Measurements from ENCODE around the gene TCF15.

The TCF15 gene

GRCh38 chr20:615514-615913 lies 5.4 kb upstream of the TCF15 start:
- Histone ChIP-seq H3K36me3 (ENCODE audit: control insufficient read depth in 5 of 5, insufficient read depth in 5 of 5, low read length in 5 of 5) (no peaks in the 10 kb centered on the region), H3K27me3 (ENCODE audit: control insufficient read depth in 5 of 5, insufficient read depth in 4 of 5, low read length in 5 of 5) (peaks cover 20 to 37% (median 33%) of the 10 kb centered on the region in 5 donors), H3K9ac (ENCODE audit: low read length in 5 of 5) (no peak overlapping the region), H3K4me1 (ENCODE audit: control insufficient read depth in 5 of 5, insufficient read depth in 5 of 5, low read length in 5 of 5) (peaks cover 0 to 19% (median 7%) of the 10 kb centered on the region in 5 donors), H3K4me3 (ENCODE audit: low read depth in 1 of 5, low read length in 5 of 5) (no peak overlapping the region), H3K9me3 (ENCODE audit: control insufficient read depth in 5 of 5, low read length in 5 of 5) (peaks cover 7 to 16% (median 13%) of the 10 kb centered on the region in 5 donors), H3K27ac (ENCODE audit: low read depth, low read length) (no peak overlapping the region)

DNA sequence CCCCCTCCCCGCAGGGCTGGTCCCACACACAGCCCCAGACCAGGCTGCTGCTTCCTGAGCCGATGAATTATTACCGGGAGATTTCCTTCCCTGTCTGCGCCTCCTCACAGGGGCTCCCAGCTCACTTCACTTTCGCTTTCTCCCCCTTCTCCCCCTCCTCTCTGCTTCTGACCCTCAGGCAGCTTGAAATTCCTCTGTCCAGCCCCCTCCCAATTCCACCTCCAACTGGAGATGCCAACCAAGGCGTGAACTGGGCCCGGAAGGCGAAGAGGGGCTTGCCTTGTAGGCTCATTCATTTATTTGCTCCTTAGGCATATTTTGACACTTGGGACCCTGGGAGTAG lies 1.7 kb upstream of the TCF15 start:
- Histone ChIP-seq H3K4me1 (ENCODE audit: control insufficient read depth in 5 of 5, insufficient read depth in 5 of 5, low read length in 5 of 5) (peaks cover 0 to 40% (median 8%) of the 10 kb centered on the region in 5 donors), H3K27me3 (ENCODE audit: control insufficient read depth in 5 of 5, insufficient read depth in 4 of 5, low read length in 5 of 5) (peaks cover 30 to 53% (median 42%) of the 10 kb centered on the region in 5 donors), H3K27ac (ENCODE audit: low read depth, low read length) (no peak overlapping the region), H3K9me3 (ENCODE audit: control insufficient read depth in 5 of 5, low read length in 5 of 5) (no peaks in the 10 kb centered on the region), H3K4me3 (ENCODE audit: low read depth in 1 of 5, low read length in 5 of 5) (peak overlapping the region in 2 of 5 donors; percentile 28 to 30), H3K9ac (ENCODE audit: low read length in 5 of 5) (peak overlapping the region in 1 of 5 donors; percentile 48), H3K36me3 (ENCODE audit: control insufficient read depth in 5 of 5, insufficient read depth in 5 of 5, low read length in 5 of 5) (no peaks in the 10 kb centered on the region)

DNA sequence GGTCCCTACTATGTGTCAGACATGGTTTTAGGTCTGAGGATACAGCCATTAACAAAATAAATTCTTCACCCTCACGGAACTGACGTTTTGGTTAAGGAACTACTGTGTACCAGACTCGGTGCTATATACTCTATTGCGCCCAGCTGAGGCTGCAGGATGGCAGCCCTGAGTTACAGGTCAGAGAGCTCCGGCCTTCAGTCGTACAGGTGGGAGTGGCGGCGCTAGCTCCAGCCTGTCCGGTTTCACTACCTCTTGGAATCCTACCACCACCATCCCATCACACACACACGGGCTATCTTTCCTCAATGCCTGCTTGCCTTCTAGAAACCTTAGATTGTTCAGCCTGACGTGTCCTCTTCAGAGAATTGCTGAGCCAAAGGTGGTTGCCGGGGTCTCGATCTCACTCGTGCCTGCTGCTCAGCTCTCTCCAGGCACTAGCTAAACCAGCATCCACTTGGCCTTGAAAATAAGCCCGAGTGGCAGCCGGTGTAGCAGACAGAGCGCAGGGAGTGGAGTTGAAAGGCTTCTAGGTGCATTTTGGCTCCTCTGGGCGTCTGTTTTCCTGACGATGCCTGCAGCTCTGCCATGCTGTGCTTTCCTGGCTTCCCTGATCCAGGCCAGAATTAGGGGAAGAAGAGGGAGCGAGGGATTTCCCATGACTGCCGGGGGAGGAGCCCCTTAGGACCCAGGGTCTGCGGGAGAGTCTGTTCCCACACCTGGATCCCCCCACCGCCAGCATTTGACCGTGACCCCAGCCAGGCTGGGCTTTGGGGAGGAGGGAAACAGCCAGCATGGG lies 1.1 kb upstream of the TCF15 start:
- no peaks in the 10 kb centered on the region for H3K9me3 ChIP-seq (ENCODE audit: control insufficient read depth in 5 of 5, low read length in 5 of 5)
- H3K27ac ChIP-seq (ENCODE audit: low read depth, low read length), result no peak overlapping the region
- H3K9ac ChIP-seq (ENCODE audit: low read length in 5 of 5), result peak overlapping the region in 1 of 5 donors; percentile 48
- H3K4me3 ChIP-seq (ENCODE audit: low read depth in 1 of 5, low read length in 5 of 5), result peak overlapping the region in 3 of 5 donors; percentile 28 to 42 (median 30)
- H3K36me3 ChIP-seq (ENCODE audit: control insufficient read depth in 5 of 5, insufficient read depth in 5 of 5, low read length in 5 of 5), result no peaks in the 10 kb centered on the region
- peaks cover 30 to 53% (median 42%) of the 10 kb centered on the region in 5 donors for H3K27me3 ChIP-seq (ENCODE audit: control insufficient read depth in 5 of 5, insufficient read depth in 4 of 5, low read length in 5 of 5)
- peaks cover 0 to 44% (median 8%) of the 10 kb centered on the region in 5 donors for H3K4me1 ChIP-seq (ENCODE audit: control insufficient read depth in 5 of 5, insufficient read depth in 5 of 5, low read length in 5 of 5)

GRCh38 chr20:609371-609964 lies 641 bp downstream of the TCF15 start:
- peaks cover 30 to 53% (median 42%) of the 10 kb centered on the region in 5 donors for H3K27me3 ChIP-seq (ENCODE audit: control insufficient read depth in 5 of 5, insufficient read depth in 4 of 5, low read length in 5 of 5)
- no peaks in the 10 kb centered on the region for H3K9me3 ChIP-seq (ENCODE audit: control insufficient read depth in 5 of 5, low read length in 5 of 5)
- H3K4me1 ChIP-seq (ENCODE audit: control insufficient read depth in 5 of 5, insufficient read depth in 5 of 5, low read length in 5 of 5), result peaks cover 2 to 61% (median 16%) of the 10 kb centered on the region in 5 donors
- no peaks in the 10 kb centered on the region for H3K36me3 ChIP-seq (ENCODE audit: control insufficient read depth in 5 of 5, insufficient read depth in 5 of 5, low read length in 5 of 5)
- H3K27ac ChIP-seq (ENCODE audit: low read depth, low read length), result peak overlapping the region; percentile 63
- peak overlapping the region in 3 of 5 donors; percentile 19 to 77 (median 47) for H3K9ac ChIP-seq (ENCODE audit: low read length in 5 of 5)
- H3K4me3 ChIP-seq (ENCODE audit: low read depth in 1 of 5, low read length in 5 of 5), result peak overlapping the region; percentile 38 to 70 (median 65)

DNA sequence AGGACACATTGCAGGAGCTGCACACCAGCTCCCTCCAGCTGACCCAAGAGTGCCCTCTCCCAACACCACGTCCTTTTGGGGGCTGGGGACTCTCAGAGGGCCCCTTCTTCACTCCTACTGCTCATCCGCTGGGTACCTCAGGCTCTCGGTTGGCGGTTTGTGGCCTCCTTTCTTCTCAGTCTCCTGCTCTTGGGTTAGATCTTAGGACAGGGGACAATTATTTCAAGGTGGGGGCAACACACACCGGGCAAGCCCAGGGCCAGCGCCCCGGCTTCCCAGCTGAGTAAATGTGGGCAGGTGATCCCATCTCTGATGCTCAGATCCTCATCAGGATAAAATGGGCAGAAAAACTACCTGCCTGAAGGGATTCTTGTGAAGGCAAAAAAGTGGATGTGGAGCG lies 1.1 kb downstream of the TCF15 start:
- no peaks in the 10 kb centered on the region for H3K9me3 ChIP-seq (ENCODE audit: control insufficient read depth in 5 of 5, low read length in 5 of 5)
- peaks cover 2 to 66% (median 16%) of the 10 kb centered on the region in 5 donors for H3K4me1 ChIP-seq (ENCODE audit: control insufficient read depth in 5 of 5, insufficient read depth in 5 of 5, low read length in 5 of 5)
- peaks cover 30 to 53% (median 42%) of the 10 kb centered on the region in 5 donors for H3K27me3 ChIP-seq (ENCODE audit: control insufficient read depth in 5 of 5, insufficient read depth in 4 of 5, low read length in 5 of 5)
- peaks cover 0 to 2% (median 0%) of the 10 kb centered on the region in 5 donors for H3K36me3 ChIP-seq (ENCODE audit: control insufficient read depth in 5 of 5, insufficient read depth in 5 of 5, low read length in 5 of 5)
- H3K9ac ChIP-seq (ENCODE audit: low read length in 5 of 5), result peak overlapping the region in 2 of 5 donors; percentile 37 to 77
- H3K4me3 ChIP-seq (ENCODE audit: low read depth in 1 of 5, low read length in 5 of 5), result peak overlapping the region; percentile 38 to 70 (median 65)
- H3K27ac ChIP-seq (ENCODE audit: low read depth, low read length), result peak overlapping the region; percentile 63

GRCh38 chr20:607476-607875 lies 2.6 kb downstream of the TCF15 start:
- Histone ChIP-seq H3K27ac (ENCODE audit: low read depth, low read length) (peak overlapping the region; percentile 34), H3K36me3 (ENCODE audit: control insufficient read depth in 5 of 5, insufficient read depth in 5 of 5, low read length in 5 of 5) (peaks cover 0 to 7% (median 0%) of the 10 kb centered on the region in 5 donors), H3K4me1 (ENCODE audit: control insufficient read depth in 5 of 5, insufficient read depth in 5 of 5, low read length in 5 of 5) (peaks cover 4 to 81% (median 16%) of the 10 kb centered on the region in 5 donors), H3K4me3 (ENCODE audit: low read depth in 1 of 5, low read length in 5 of 5) (peak overlapping the region in 4 of 5 donors; percentile 41 to 70 (median 66)), H3K27me3 (ENCODE audit: control insufficient read depth in 5 of 5, insufficient read depth in 4 of 5, low read length in 5 of 5) (peaks cover 24 to 43% (median 36%) of the 10 kb centered on the region in 5 donors), H3K9me3 (ENCODE audit: control insufficient read depth in 5 of 5, low read length in 5 of 5) (no peaks in the 10 kb centered on the region), H3K9ac (ENCODE audit: low read length in 5 of 5) (peak overlapping the region in 2 of 5 donors; percentile 4 to 77)

DNA sequence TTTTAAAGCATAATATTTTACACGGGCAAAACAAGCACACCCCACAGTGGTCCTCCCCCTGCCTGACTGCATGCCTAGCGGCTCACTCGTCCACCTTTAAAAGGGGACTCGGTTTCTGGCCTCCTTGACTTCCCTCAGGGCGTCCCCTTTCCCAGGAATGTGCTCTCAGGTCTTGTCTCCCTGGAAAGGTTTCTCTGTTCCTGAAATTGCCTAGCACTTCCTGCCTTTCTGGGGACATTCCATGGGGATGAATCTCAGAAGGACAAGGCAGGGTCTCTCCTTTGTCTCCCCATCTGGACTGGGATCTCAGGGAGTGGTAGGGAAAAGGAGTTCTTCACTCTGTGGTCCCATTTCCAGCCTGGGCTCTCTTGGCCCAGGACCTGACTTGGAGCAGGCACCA lies 4.9 kb downstream of the TCF15 start:
- H3K4me1 ChIP-seq (ENCODE audit: control insufficient read depth in 5 of 5, insufficient read depth in 5 of 5, low read length in 5 of 5), result peaks cover 0 to 75% (median 8%) of the 10 kb centered on the region in 5 donors
- H3K27me3 ChIP-seq (ENCODE audit: control insufficient read depth in 5 of 5, insufficient read depth in 4 of 5, low read length in 5 of 5), result peaks cover 9 to 21% (median 17%) of the 10 kb centered on the region in 5 donors
- H3K9ac ChIP-seq (ENCODE audit: low read length in 5 of 5), result peak overlapping the region in 1 of 5 donors; percentile 10
- no peaks in the 10 kb centered on the region for H3K9me3 ChIP-seq (ENCODE audit: control insufficient read depth in 5 of 5, low read length in 5 of 5)
- H3K27ac ChIP-seq (ENCODE audit: low read depth, low read length), result peak overlapping the region; percentile 44
- H3K36me3 ChIP-seq (ENCODE audit: control insufficient read depth in 5 of 5, insufficient read depth in 5 of 5, low read length in 5 of 5), result peaks cover 0 to 7% (median 0%) of the 10 kb centered on the region in 5 donors
- peak overlapping the region in 3 of 5 donors; percentile 2 to 27 (median 6) for H3K4me3 ChIP-seq (ENCODE audit: low read depth in 1 of 5, low read length in 5 of 5)

DNA sequence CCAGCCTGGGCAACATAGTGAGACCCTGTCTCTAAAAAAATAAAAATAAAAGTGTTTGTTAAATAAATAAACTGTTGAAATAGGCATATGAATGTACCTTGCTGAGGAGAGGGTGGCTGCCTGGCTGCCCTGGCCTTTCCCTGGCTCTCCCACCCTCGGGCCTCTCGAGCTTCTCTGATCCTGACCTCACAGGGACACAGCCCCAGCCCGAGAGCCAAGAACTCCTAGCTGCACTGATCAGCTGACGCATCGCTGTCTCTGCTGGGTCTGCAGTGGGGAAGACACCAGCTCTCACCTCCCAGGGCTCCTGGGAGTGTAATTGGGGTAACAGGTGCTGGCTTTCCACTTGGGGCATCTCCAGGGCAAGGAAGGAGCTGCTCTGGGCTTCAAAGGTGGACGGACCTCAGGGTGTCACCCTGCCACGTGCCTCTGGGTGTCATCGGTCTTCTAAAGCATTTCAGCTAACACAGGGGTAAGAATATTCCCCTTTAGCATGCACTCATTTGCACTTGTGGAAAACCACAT lies 6.9 kb downstream of the TCF15 start:
- peaks cover 0 to 77% (median 8%) of the 10 kb centered on the region in 5 donors for H3K4me1 ChIP-seq (ENCODE audit: control insufficient read depth in 5 of 5, insufficient read depth in 5 of 5, low read length in 5 of 5)
- H3K27ac ChIP-seq (ENCODE audit: low read depth, low read length), result peak overlapping the region; percentile 67
- no peak overlapping the region for H3K4me3 ChIP-seq (ENCODE audit: low read depth in 1 of 5, low read length in 5 of 5)

DNA sequence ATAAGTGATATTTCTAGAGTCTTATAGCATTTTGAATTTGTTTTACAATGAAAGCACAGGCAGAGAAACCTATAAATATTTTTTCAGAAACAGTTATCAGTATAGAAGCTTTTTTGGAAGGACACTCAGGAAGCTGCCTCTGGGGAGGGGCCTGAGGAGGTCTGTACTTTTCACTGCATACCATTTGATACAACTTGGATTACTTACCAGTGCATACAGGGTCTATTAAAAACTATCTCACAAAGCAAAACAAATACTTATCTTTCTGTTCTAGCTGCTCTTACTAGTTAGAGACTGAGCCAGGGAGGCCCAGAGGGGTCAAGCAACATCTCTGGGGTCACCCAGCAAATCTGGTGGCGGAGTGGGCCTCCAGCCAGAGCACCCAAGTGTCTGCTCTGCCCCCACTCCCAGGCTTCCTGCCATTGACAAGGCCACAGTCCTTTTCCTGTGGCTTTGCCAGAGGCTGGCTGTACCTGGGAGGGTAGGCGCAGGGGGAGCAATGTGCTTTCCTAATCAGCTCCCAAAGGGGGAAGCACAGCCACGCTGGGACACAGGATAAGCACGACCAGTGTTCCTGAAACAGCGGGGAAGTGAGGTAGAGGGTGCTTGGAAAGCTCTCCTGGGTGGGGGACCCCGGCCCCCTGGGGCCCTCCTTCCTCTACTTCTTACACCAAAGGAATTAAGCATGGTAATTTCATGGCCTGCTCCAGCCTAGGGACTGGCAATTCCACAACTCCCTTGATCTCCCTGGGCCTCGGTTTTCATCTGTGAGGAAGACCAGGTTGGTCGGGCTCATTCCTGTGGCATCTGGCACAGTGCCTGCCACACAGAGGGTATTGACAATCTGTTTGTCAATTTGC lies 7.8 kb downstream of the TCF15 start:
- peaks cover 0 to 69% (median 8%) of the 10 kb centered on the region in 5 donors for H3K4me1 ChIP-seq (ENCODE audit: control insufficient read depth in 5 of 5, insufficient read depth in 5 of 5, low read length in 5 of 5)
- no peak overlapping the region for H3K9ac ChIP-seq (ENCODE audit: low read length in 5 of 5)
- H3K36me3 ChIP-seq (ENCODE audit: control insufficient read depth in 5 of 5, insufficient read depth in 5 of 5, low read length in 5 of 5), result peaks cover 0 to 7% (median 0%) of the 10 kb centered on the region in 5 donors
- no peaks in the 10 kb centered on the region for H3K9me3 ChIP-seq (ENCODE audit: control insufficient read depth in 5 of 5, low read length in 5 of 5)
- peak overlapping the region; percentile 67 for H3K27ac ChIP-seq (ENCODE audit: low read depth, low read length)
- no peak overlapping the region for H3K4me3 ChIP-seq (ENCODE audit: low read depth in 1 of 5, low read length in 5 of 5)
- peaks cover 0 to 4% (median 0%) of the 10 kb centered on the region in 5 donors for H3K27me3 ChIP-seq (ENCODE audit: control insufficient read depth in 5 of 5, insufficient read depth in 4 of 5, low read length in 5 of 5)

More for the DNA sequence above, 6.9 kb downstream of the TCF15 start:
- Histone ChIP-seq H3K36me3 (ENCODE audit: control insufficient read depth in 5 of 5, insufficient read depth in 5 of 5, low read length in 5 of 5) (peaks cover 0 to 7% (median 0%) of the 10 kb centered on the region in 5 donors), H3K9me3 (ENCODE audit: control insufficient read depth in 5 of 5, low read length in 5 of 5) (no peaks in the 10 kb centered on the region), H3K27me3 (ENCODE audit: control insufficient read depth in 5 of 5, insufficient read depth in 4 of 5, low read length in 5 of 5) (peaks cover 0 to 8% (median 4%) of the 10 kb centered on the region in 5 donors), H3K9ac (ENCODE audit: low read length in 5 of 5) (peak overlapping the region in 1 of 5 donors; percentile 1)

All from subcutaneous abdominal adipose tissue (tissue), 5 donors.